OCI-LY3 (cell line): ENCODE measurements around the gene C1QL3.

ENCODE experiments used
- H2AFZ ChIP-seq: fragments of 200-600, 300-600 bp; shearing (Covaris generic); 2 replicates; pipeline ENCODE4 v1.6.0; 2014; ENCODE audit warnings: antibody characterized with exemption, low read depth, low read length
- H3K27ac ChIP-seq: fragments of 200-600, 300-600 bp; sonication (generic); 2 replicates; pipeline ENCODE4 v1.5.1; 2014; ENCODE audit warnings: mild to moderate bottlenecking, low read length, moderate library complexity, mixed read lengths
- H3K27me3 ChIP-seq: fragments of 200-600, 300-600 bp; sonication (generic); 2 replicates; pipeline ENCODE4 v1.6.1; 2014; ENCODE audit warnings: low read depth, low read length, mixed read lengths
- H3K36me3 ChIP-seq: fragments of 200-600, 300-600 bp; sonication (generic); replicated peaks from 2 replicates; pipeline ENCODE3; 2014; ENCODE audit warnings: low read depth, low read length, mixed read lengths
- H3K4me1 ChIP-seq: fragments of 300-600, 200-600 bp; sonication (generic); 2 replicates; pipeline ENCODE4 v1.6.1; 2014; ENCODE audit warnings: low read length, mixed read lengths
- H3K4me2 ChIP-seq: fragments of 200-600, 300-600 bp; sonication (generic); 2 replicates; pipeline ENCODE4 v1.6.1; 2014; ENCODE audit warnings: low read length, mixed read lengths
- H3K4me3 ChIP-seq: fragments of 300-600, 200-600 bp; sonication (generic); 2 replicates; pipeline ENCODE4 v1.5.1; 2014; ENCODE audit warnings: antibody characterized with exemption, mild to moderate bottlenecking, low read length, moderate library complexity
- H3K79me2 ChIP-seq: fragments of 300-600, 200-600 bp; shearing (Covaris generic); 2 replicates; pipeline ENCODE4 v1.6.1; 2014; ENCODE audit warnings: mild to moderate bottlenecking, low read length, mixed read lengths
- H3K9ac ChIP-seq: fragments of 300-600, 200-600 bp; shearing (Covaris generic); 2 replicates; pipeline ENCODE4 v1.6.0; 2014; ENCODE audit warnings: mild to moderate bottlenecking, low read length, moderate library complexity
- H3K9me3 ChIP-seq: fragments of 200-600, 300-600 bp; shearing (Covaris generic); 2 replicates; pipeline ENCODE4 v1.6.1; 2014; ENCODE audit warnings: low read length, mixed read lengths; ENCODE audit not compliant: insufficient read depth
- H4K20me1 ChIP-seq: fragments of 200-600, 300-600 bp; sonication (generic); 2 replicates; pipeline ENCODE4 v1.6.1; 2016; ENCODE audit warnings: low read length, mixed read lengths; ENCODE audit not compliant: insufficient read depth
- CTCF ChIP-seq: fragments of 200-600, 300-600 bp; sonication (generic); IDR thresholded peaks from 2 replicates; pipeline ENCODE4 v1.5.1; 2014; ENCODE audit warnings: antibody characterized with exemption, low read length, low read depth
- EZH2phosphoT487 ChIP-seq: fragments of 200-600 bp; shearing (Covaris generic); IDR thresholded peaks from 2 replicates; pipeline ENCODE4 v1.6.1; 2018; ENCODE audit warnings: antibody characterized with exemption, mixed run types, low read depth

The C1QL3 gene

GRCh38 chr10:16481052-16481728 is 40.5 kb downstream of the C1QL3 start:
- no peak overlapping the region for H3K4me3 ChIP-seq
- no peaks in the 10 kb centered on the region for H3K4me1 ChIP-seq
- no peak overlapping the region for H3K4me2 ChIP-seq
- H3K9me3 ChIP-seq, result no peaks in the 10 kb centered on the region
- no peaks in the 10 kb centered on the region for H3K79me2 ChIP-seq
- no peaks in the 10 kb centered on the region for H3K36me3 ChIP-seq
- TF ChIP-seq EZH2phosphoT487 (no peak), CTCF (no peak)
- no peak overlapping the region for H2AFZ ChIP-seq
- H4K20me1 ChIP-seq, result no peaks in the 10 kb centered on the region
- H3K27ac ChIP-seq, result no peak overlapping the region
- H3K27me3 ChIP-seq, result no peaks in the 10 kb centered on the region
- H3K9ac ChIP-seq, result no peak overlapping the region

DNA sequence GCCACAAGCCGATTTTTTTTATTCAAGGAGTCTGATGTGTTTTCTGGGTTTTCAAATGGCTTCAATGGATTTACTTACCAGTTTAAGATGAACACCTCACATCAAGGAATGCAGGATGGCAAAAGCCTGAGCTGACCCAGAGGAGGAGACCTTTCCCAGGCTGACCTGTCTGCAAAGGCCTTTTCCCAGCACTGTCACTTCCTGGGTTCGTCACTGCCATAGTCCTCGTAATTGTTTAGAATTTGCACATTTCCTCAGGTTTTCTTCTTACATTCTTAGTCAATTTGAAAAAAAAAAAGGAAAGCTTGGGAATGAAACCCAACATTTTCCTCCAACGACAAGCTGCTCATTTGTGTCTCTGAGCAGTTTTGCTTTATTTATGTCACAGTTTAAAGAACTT is 42.9 kb downstream of the C1QL3 start:
- H3K4me2 ChIP-seq, result no peak overlapping the region
- H3K9ac ChIP-seq, result no peak overlapping the region
- H4K20me1 ChIP-seq, result no peaks in the 10 kb centered on the region
- H2AFZ ChIP-seq, result no peak overlapping the region
- H3K27ac ChIP-seq, result no peak overlapping the region
- TF ChIP-seq CTCF (no peak), EZH2phosphoT487 (no peak)
- H3K4me1 ChIP-seq, result no peaks in the 10 kb centered on the region
- no peaks in the 10 kb centered on the region for H3K9me3 ChIP-seq
- H3K27me3 ChIP-seq, result no peaks in the 10 kb centered on the region
- no peak overlapping the region for H3K4me3 ChIP-seq
- no peaks in the 10 kb centered on the region for H3K36me3 ChIP-seq
- no peaks in the 10 kb centered on the region for H3K79me2 ChIP-seq

DNA sequence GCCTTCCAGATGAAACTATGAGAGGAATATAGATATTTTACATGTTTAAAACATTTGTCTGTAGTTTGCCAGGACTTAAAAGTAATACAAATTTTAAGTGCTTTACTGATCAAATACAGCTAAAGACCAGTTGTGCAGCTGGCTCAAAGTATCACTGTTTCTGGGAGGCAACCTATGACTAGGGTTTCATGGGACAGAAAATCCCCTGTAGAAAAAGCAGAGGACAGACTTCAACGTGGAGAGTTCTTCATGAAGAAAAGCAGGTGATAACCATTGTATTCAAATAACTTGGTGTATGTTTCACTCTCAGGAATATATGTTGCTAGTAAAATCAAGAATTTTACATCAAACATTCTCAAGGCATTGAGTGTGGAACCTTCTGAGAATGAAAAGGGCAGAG is 43.9 kb downstream of the C1QL3 start:
- no peaks in the 10 kb centered on the region for H3K4me1 ChIP-seq
- H2AFZ ChIP-seq, result no peak overlapping the region
- H3K27ac ChIP-seq, result no peak overlapping the region
- H3K9me3 ChIP-seq, result no peaks in the 10 kb centered on the region
- H3K4me2 ChIP-seq, result no peak overlapping the region
- H3K4me3 ChIP-seq, result no peak overlapping the region
- TF ChIP-seq CTCF (no peak), EZH2phosphoT487 (no peak)
- H3K27me3 ChIP-seq, result no peaks in the 10 kb centered on the region
- H3K36me3 ChIP-seq, result no peaks in the 10 kb centered on the region
- no peak overlapping the region for H3K9ac ChIP-seq
- no peaks in the 10 kb centered on the region for H3K79me2 ChIP-seq
- no peaks in the 10 kb centered on the region for H4K20me1 ChIP-seq

- Histone ChIP-seq H3K4me3 (no peak overlapping the region), H3K4me2 (no peak overlapping the region), H3K9ac (no peak overlapping the region), H3K4me1 (no peaks in the 10 kb centered on the region), H4K20me1 (no peaks in the 10 kb centered on the region), H3K27me3 (no peaks in the 10 kb centered on the region), H3K79me2 (no peaks in the 10 kb centered on the region), H3K27ac (no peak overlapping the region), H2AFZ (no peak overlapping the region), H3K9me3 (no peaks in the 10 kb centered on the region), H3K36me3 (no peaks in the 10 kb centered on the region)
- TF ChIP-seq EZH2phosphoT487 (no peak), CTCF (no peak)
Measured at GRCh38 chr10:16472828-16473227, 48.9 kb downstream of the C1QL3 start.
